A673 (cell line): ENCODE results near the gene TACR2. TPM values are rescaled to one million over a fixed set of nuclear protein-coding genes. Genes with fewer than 3 reads are reported as not detected.
A peak's percentile ranks its signal among the peaks of the same experiment; 100 is the strongest.

Experiments used
- Bru-seq: library from RNA; stranded (reverse); fragments of 400-500 nt; gene quantifications from one replicate; lab custom pipeline; 2021; lab: Mats Ljungman, UMichigan
- BruChase-seq, 2 experiments: library from RNA; stranded (reverse); fragments of 400-500 nt; gene quantifications; one replicate each; lab custom pipeline; 2021; lab: Mats Ljungman, UMichigan
- BruUV-seq: library from RNA; stranded (reverse); fragments of 400-500 nt; replicated peaks from 2 replicates; lab custom pipeline; 2021; lab: Mats Ljungman, UMichigan
- CTCF ChIA-PET: fragments of 300-600 bp; sonication (Branson Sonifier 250); formaldehyde crosslinking; loops from one replicate; lab custom pipeline; 2022; ENCODE audit warnings: antibody characterized with exemption; lab: Charles Lee
- POLR2A ChIA-PET: fragments of 300-600 bp; sonication (Branson Sonifier 250); formaldehyde crosslinking; loops from one replicate; lab custom pipeline; 2022; ENCODE audit warnings: antibody characterized with exemption; ENCODE audit not compliant: low non-redundant PET; lab: Charles Lee
- DNase-seq: peaks from one replicate; pipeline ENCODE4 v3.0.0-alpha.2; 2015; ENCODE audit warnings: low spot score
- H3K27ac ChIP-seq: fragments of 200-600 bp; sonication (generic); 2 replicates; pipeline ENCODE4 v1.5.1; 2016; ENCODE audit warnings: mixed run types, low read depth, mild to moderate bottlenecking, mixed read lengths, antibody characterized with exemption, low read length; ENCODE audit not compliant: poor library complexity, severe bottlenecking
- H3K27me3 ChIP-seq: fragments of 200-600 bp; sonication (generic); replicated peaks from 2 replicates; pipeline ENCODE4 v1.6.1; 2017; ENCODE audit warnings: mixed run types, low read depth, mild to moderate bottlenecking, mixed read lengths, antibody characterized with exemption, low read length; ENCODE audit not compliant: insufficient read depth, poor library complexity
- H3K36me3 ChIP-seq: fragments of 200-600 bp; sonication (generic); 2 replicates; pipeline ENCODE4 v1.6.1; 2016; ENCODE audit warnings: mixed run types, mild to moderate bottlenecking, mixed read lengths, antibody characterized with exemption, low read length; ENCODE audit not compliant: insufficient read depth, poor library complexity, severe bottlenecking
- H3K4me1 ChIP-seq: fragments of 200-600 bp; sonication (generic); 2 replicates; pipeline ENCODE4 v1.6.1; 2017; ENCODE audit warnings: mixed run types, mild to moderate bottlenecking, mixed read lengths, antibody characterized with exemption, low read length; ENCODE audit not compliant: insufficient read depth, poor library complexity, severe bottlenecking
- H3K4me3 ChIP-seq: fragments of 200-600 bp; sonication (generic); 2 replicates; pipeline ENCODE4 v1.5.1; 2016; ENCODE audit warnings: low read depth, mixed run types, mild to moderate bottlenecking, mixed read lengths, low read length; ENCODE audit not compliant: poor library complexity, severe bottlenecking
- H3K9me3 ChIP-seq: fragments of 200-600 bp; sonication (generic); 2 replicates; pipeline ENCODE4 v1.6.1; 2016; ENCODE audit warnings: mixed run types, low read depth, mild to moderate bottlenecking, mixed read lengths, antibody characterized with exemption, low read length; ENCODE audit not compliant: poor library complexity, severe bottlenecking
- CTCF ChIP-seq: fragments of 300-800, 200-600 bp; sonication (generic); conservative IDR thresholded peaks from 2 replicates; pipeline ENCODE4 v1.5.1; 2017; ENCODE audit warnings: low read depth, mild to moderate bottlenecking, antibody characterized with exemption, low read length, moderate library complexity, mixed read lengths
- EZH2 ChIP-seq: fragments of 200-600 bp; sonication (generic); IDR thresholded peaks from 2 replicates; pipeline ENCODE4 v1.6.1; 2017; ENCODE audit warnings: borderline replicate concordance, low read depth, mild to moderate bottlenecking, mixed read lengths, antibody characterized with exemption, low read length; ENCODE audit not compliant: poor library complexity, severe bottlenecking
- intact Hi-C: fragments of 100-400 bp; cut with micrococcal nuclease; formaldehyde crosslinking; loops from one replicate; pipeline ENCODE4 v1.10.0; 2022; ENCODE audit not compliant: unreplicated experiment
- long read RNA-seq: library from polyadenylated mRNA; stranded (forward); transcript quantifications from one replicate; pipeline ENCODE4 v2.0.0, GENCODE V29; 2022
- total RNA-seq: library from RNA; stranded (reverse); gene quantifications from 2 replicates; pipeline ENCODE4 v1.2.3, GENCODE V29; 2021

The TACR2 gene
- 0.17 and 0.21 TPM in 2 replicates for total RNA-seq
- Bru-seq, nascent RNA, result not detected
- not detected for BruChase-seq, experiment 1, labeled RNA remaining after a 2-hour chase
- BruChase-seq, experiment 2, labeled RNA remaining after a 6-hour chase, result percentile 10 among the genes with signal in this experiment
- long read RNA-seq, result 0 reads

- no peak for TF ChIP-seq CTCF
- no peak for TF ChIP-seq EZH2
- BruUV-seq, result no TSS peak
- no peaks in the 10 kb centered on the region for H3K27me3 ChIP-seq
- H3K9me3 ChIP-seq, result no peaks in the 10 kb centered on the region
- intact Hi-C loops, result loop anchor here (10.0 kb wide), 1 partner anchor 432 kb away; the partner anchor contains the start of gene KIFBP
- H3K27ac ChIP-seq, result no peak within 1 kb of the TSS
- no peaks in the 10 kb centered on the region for H3K36me3 ChIP-seq
- no peak for DNase-seq
- CTCF ChIA-PET, result interaction anchor here (0.6 to 1.3 kb wide), 2 partner anchors 8 to 174 kb away, joined by 3 read pairs; no protein-coding TSS in a partner anchor
- H3K4me3 ChIP-seq, result no peak within 1 kb of the TSS
- POLR2A ChIA-PET, result no interaction called here
- H3K4me1 ChIP-seq, result no peaks in the 10 kb centered on the region
Measured at GRCh38 chr10:69416695-69417094, at the start of gene TACR2. Gene TACR2 (minus strand): TSS chr10:69416918. CDS start chr10:69416323, 595 bp downstream.

- intact Hi-C loops, result no loop called here
- Histone ChIP-seq H3K4me1 (no peaks in the 10 kb centered on the region), H3K4me3 (no peak overlapping the region), H3K27me3 (no peaks in the 10 kb centered on the region), H3K36me3 (no peaks in the 10 kb centered on the region), H3K9me3 (no peaks in the 10 kb centered on the region), H3K27ac (no peak overlapping the region)
- CTCF ChIA-PET, result no interaction called here
- BruUV-seq, result no TSS peak
- DNase-seq, result no peak
- POLR2A ChIA-PET, result no interaction called here
- no peak for TF ChIP-seq EZH2
- TF ChIP-seq CTCF, result no peak
Measured at GRCh38 chr10:69466158-69466490, 49.4 kb upstream of the TACR2 start.

GRCh38 chr10:69465457-69466157, 48.9 kb upstream of the TACR2 start:
- CTCF ChIA-PET, result interaction anchor here (0.6 kb wide), 1 partner anchor 39 kb away, joined by 4 read pairs; no protein-coding TSS in a partner anchor
- DNase-seq, result no peak
- no peaks in the 10 kb centered on the region for H3K36me3 ChIP-seq
- POLR2A ChIA-PET, result no interaction called here
- H3K4me3 ChIP-seq, result no peak overlapping the region
- BruUV-seq, result no TSS peak
- H3K9me3 ChIP-seq, result no peaks in the 10 kb centered on the region
- TF ChIP-seq EZH2 (no peak), CTCF (no peak)
- no peaks in the 10 kb centered on the region for H3K4me1 ChIP-seq
- no peaks in the 10 kb centered on the region for H3K27me3 ChIP-seq
- H3K27ac ChIP-seq, result no peak overlapping the region
- intact Hi-C loops, result no loop called here
